K562 (cell line): Measurements from ENCODE around the gene CSTPP1. TPM values are rescaled to one million over a fixed set of nuclear protein-coding genes. Genes with fewer than 3 reads are reported as not detected.

Source experiments
- BRF2 ChIP-seq: IDR thresholded peaks from 3 replicates; pipeline ENCODE4 v1.6.1; 2011; ENCODE audit warnings: borderline replicate concordance, mild to moderate bottlenecking; ENCODE audit not compliant: insufficient read length, insufficient read depth
- CHD7 ChIP-seq: fragments of 200-600 bp; sonication (generic); IDR thresholded peaks from one replicate; pipeline ENCODE4 v1.6.1; 2012; ENCODE audit warnings: mild to moderate bottlenecking, low read depth, low read length, inconsistent platforms
- CREB1 ChIP-seq, 2 experiments: sonication (generic) in 1 of 2; formaldehyde crosslinking in 1 of 2; IDR thresholded peaks; 2 replicates each; pipeline versions ENCODE4 v1.6.1 to v1.8.0; 2012 to 2022; ENCODE audit warnings: inconsistent platforms in 1 of 2, mild to moderate bottlenecking in 1 of 2, missing genetic modification reagents in 1 of 2, moderate library complexity in 1 of 2
- CREB5 ChIP-seq: fragments of 250-450 bp; sonication (Bioruptor Pico); IDR thresholded peaks from 2 replicates; pipeline ENCODE4 v1.5.0; 2020; ENCODE audit warnings: mild to moderate bottlenecking
- HMG20A ChIP-seq: fragments of 450-650 bp; formaldehyde crosslinking; conservative IDR thresholded peaks from 2 replicates; pipeline ENCODE4 v1.4.0; 2020; ENCODE audit warnings: mild to moderate bottlenecking, mixed read lengths
- LARP7 ChIP-seq: fragments of 450-650 bp; IDR thresholded peaks from 2 replicates; pipeline ENCODE4 v1.6.1; 2016
- PHB2 ChIP-seq: fragments of 450-650 bp; IDR thresholded peaks from 2 replicates; pipeline ENCODE4 v1.6.1; 2017; ENCODE audit warnings: low read depth
- SAFB ChIP-seq: fragments of 200-400 bp; formaldehyde crosslinking; IDR thresholded peaks from 2 replicates; pipeline ENCODE4 v1.6.1; 2017; ENCODE audit warnings: low read depth, low read length, borderline replicate concordance
- ZFP91 ChIP-seq: sonication (generic); formaldehyde crosslinking; IDR thresholded peaks from 2 replicates; pipeline ENCODE4 v1.8.0; 2022; ENCODE audit warnings: mild to moderate bottlenecking, missing genetic modification reagents
- ZNF583 ChIP-seq: fragments of 250-450 bp; sonication (Bioruptor Pico); IDR thresholded peaks from 2 replicates; pipeline ENCODE4 v1.4.0; 2020
- polyA plus RNA-seq, 8 experiments: library from polyadenylated mRNA; depleted of rRNA in 4 of 8; stranded (reverse) in 5 of 8; unstranded in 3 of 8; fragments of >200 nt; fragmentation: Nextera tagmentation in 2 of 8; fragmentation: Illumina TruSeq in 1 of 8; extraction: Ambion mirVana in 2 of 8; extraction: Trizol in 1 of 8; gene quantifications; 2 replicates each; pipeline versions ENCODE4 v1.2.1 to v1.2.3, GENCODE V29; 2011 to 2014; ENCODE audit warnings: inconsistent platforms in 1 of 8, missing spikeins in 1 of 8
- total RNA-seq, 7 experiments: library from RNA; depleted of rRNA in 6 of 7; stranded (reverse); fragments of >200 nt in 6 of 7; fragmentation: Illumina TruSeq in 2 of 7; extraction: Trizol in 2 of 7; gene quantifications; 2 replicates each; pipeline versions ENCODE4 v1.2.1 to v1.2.3, GENCODE V29; 2011 to 2021; ENCODE audit warnings: low replicate concordance in 1 of 7

Gene CSTPP1
- total and polyA plus RNA-seq, 9 of the 15 experiments (the other 6 are each of a cell fraction or from before 2014, with no cell fraction given) = 6.5 to 17.8 (median 9.2) TPM

GRCh38 chr11:46936138-46937110 lies at the start of gene CSTPP1 (continued):
- TF ChIP-seq ZFP91 (CRISPR knock-in tag) (no peak), SAFB (no peak), BRF2 (no peak), CHD7 (no peak), LARP7 (no peak), CREB1 (IDR thresholded peaks at IDR 0.05) (peak; percentile 41; the same call in 1 of the 2 replicates), CREB1 (CRISPR knock-in tag; IDR thresholded peaks at IDR 0.05) (0 out of 2 replicates have a peak, but pooled peaks have one; percentile 27), ZNF583 (CRISPR knock-in tag) (no peak), PHB2 (no peak), HMG20A (CRISPR knock-in tag) (no peak), CREB5 (CRISPR knock-in tag) (no peak)
